HCT116 (cell line): ENCODE measurements around the gene SH2D7. TPM values are rescaled to one million over a fixed set of nuclear protein-coding genes. Genes with fewer than 3 reads are reported as not detected.

Experiments used
- ATAC-seq: fragments of 200-7000 bp; cut with Tn5 transposase; 2 replicates; pipeline ENCODE4 v1.9.1; 2020; ENCODE audit warnings: mild to moderate bottlenecking, moderate library complexity
- BruUV-seq: library from RNA; stranded (reverse); fragments of 400-500 nt; replicated peaks from 2 replicates; lab custom pipeline; 2021; lab: Mats Ljungman, UMichigan
- CTCF ChIA-PET: fragments of 300-600 bp; sonication (Branson Sonifier 250); formaldehyde crosslinking; loops from one replicate; lab custom pipeline; 2021; ENCODE audit warnings: antibody characterized with exemption; lab: Charles Lee
- POLR2A ChIA-PET: fragments of 300-600, 350-600 bp; sonication (Branson Sonifier 250); formaldehyde crosslinking; loops from one replicate; lab custom pipeline; 2021; ENCODE audit warnings: antibody characterized with exemption; lab: Charles Lee
- RAD21 ChIA-PET, 2 experiments: fragments of 300-600 bp; sonication (Branson Sonifier 250); formaldehyde crosslinking; loops; one replicate each; lab custom pipeline; 2023; ENCODE audit warnings: low total read pairs in 2 of 2; ENCODE audit not compliant: uncharacterized antibody in 2 of 2, unreplicated experiment in 2 of 2, low non-redundant PET in 1 of 2; lab: Charles Lee
- DNase-seq: peaks from one replicate; pipeline ENCODE4 v3.0.0-alpha.2; 2010; ENCODE audit warnings: low read depth, low spot score
- H2AFZ ChIP-seq: fragments of 200-600 bp; shearing (Covaris generic), sonication (generic); 2 replicates; pipeline ENCODE4 v1.6.1; 2017; ENCODE audit warnings: low read depth, mixed run types, mixed read lengths, antibody characterized with exemption, low read length; ENCODE audit not compliant: poor library complexity, severe bottlenecking
- H3K27ac ChIP-seq: 2 replicates; pipeline ENCODE4 v1.5.1; 2012; ENCODE audit warnings: low read depth, low read length
- H3K27me3 ChIP-seq: fragments of 200-600 bp; sonication (generic); 2 replicates; pipeline ENCODE4 v1.6.1; 2016; ENCODE audit warnings: mixed run types, low read length, mixed read lengths; ENCODE audit not compliant: insufficient read depth
- H3K36me3 ChIP-seq, 2 experiments: fragments of 200-500 bp in 1 of 2; fragments of 200-600 bp in 1 of 2; sonication (Bioruptor generic) in 1 of 2; sonication (generic) in 1 of 2; 2 replicates each; pipeline versions ENCODE4 v1.5.1 to v1.6.1; 2014 to 2016; ENCODE audit warnings: low read length in 2 of 2, inconsistent platforms in 1 of 2, mixed read lengths in 1 of 2, mixed run types in 1 of 2; ENCODE audit not compliant: insufficient read depth in 2 of 2, control insufficient read depth in 1 of 2
- H3K4me1 ChIP-seq, 2 experiments: fragments of 200-600 bp in 1 of 2; sonication (generic) in 1 of 2; 2 replicates each; pipeline versions ENCODE4 v1.5.1 to v1.6.1; 2012 to 2017; ENCODE audit warnings: low read length in 2 of 2, inconsistent platforms in 1 of 2, mild to moderate bottlenecking in 1 of 2, mixed read lengths in 1 of 2, mixed run types in 1 of 2, moderate library complexity in 1 of 2; ENCODE audit not compliant: insufficient read depth in 2 of 2, control insufficient read depth in 1 of 2
- H3K4me2 ChIP-seq: fragments of 200-600 bp; sonication (generic); 2 replicates; pipeline ENCODE4 v1.6.1; 2017; ENCODE audit warnings: mixed run types, low read length, mixed read lengths
- H3K4me3 ChIP-seq, 2 experiments: fragments of 200-600 bp in 1 of 2; sonication (generic) in 1 of 2; replicated peaks in 1 of 2; 2 replicates each; pipeline ENCODE4 v1.5.1; 2011 to 2016; ENCODE audit warnings: low read length in 2 of 2, control low read depth in 1 of 2, low read depth in 1 of 2, mild to moderate bottlenecking in 1 of 2, mixed read lengths in 1 of 2, mixed run types in 1 of 2
- H3K79me2 ChIP-seq: fragments of 200-600 bp; sonication (generic); 2 replicates; pipeline ENCODE4 v1.6.1; 2017; ENCODE audit warnings: mild to moderate bottlenecking, mixed run types, low read length, moderate library complexity, mixed read lengths; ENCODE audit not compliant: insufficient read depth
- H3K9ac ChIP-seq: fragments of 200-600 bp; sonication (generic); 2 replicates; pipeline ENCODE4 v1.6.1; 2016; ENCODE audit warnings: low read length, mixed read lengths
- H3K9me2 ChIP-seq: fragments of 200-600 bp; sonication (generic), shearing (Covaris generic); 2 replicates; pipeline ENCODE4 v1.6.1; 2017; ENCODE audit warnings: mixed run types, mild to moderate bottlenecking, moderate library complexity; ENCODE audit not compliant: insufficient read depth
- H3K9me3 ChIP-seq, 2 experiments: fragments of 200-500 bp in 1 of 2; fragments of 200-600 bp in 1 of 2; sonication (Bioruptor generic) in 1 of 2; sonication (generic) in 1 of 2; 2 replicates each; pipeline ENCODE4 v1.6.1; 2014 to 2017; ENCODE audit warnings: low read length in 2 of 2, mixed read lengths in 2 of 2, inconsistent platforms in 1 of 2, low read depth in 1 of 2, mild to moderate bottlenecking in 1 of 2, mixed run types in 1 of 2, moderate library complexity in 1 of 2; ENCODE audit not compliant: control insufficient read depth in 1 of 2, insufficient read depth in 1 of 2
- H4K20me1 ChIP-seq: fragments of 200-600 bp; sonication (generic), shearing (Covaris generic); 2 replicates; pipeline ENCODE4 v1.6.1; 2017; ENCODE audit warnings: mixed run types, mild to moderate bottlenecking, moderate library complexity; ENCODE audit not compliant: insufficient read depth
- ATF3 ChIP-seq: IDR thresholded peaks from 2 replicates; pipeline ENCODE4 v1.6.1; 2012
- CBX3 ChIP-seq: IDR thresholded peaks from 2 replicates; pipeline ENCODE4 v1.6.1; 2012; ENCODE audit warnings: low read depth
- CTCF ChIP-seq, 3 experiments: fragments of 200-600 bp in 1 of 3; sonication (generic) in 1 of 3; IDR thresholded peaks in 2 of 3; conservative IDR thresholded peaks in 1 of 3; 2 replicates each; pipeline ENCODE4 v1.5.1; 2012 to 2017; ENCODE audit warnings: low read depth in 2 of 3, low read length in 2 of 3, antibody characterized with exemption in 1 of 3, borderline replicate concordance in 1 of 3, control low read depth in 1 of 3, mild to moderate bottlenecking in 1 of 3, mixed read lengths in 1 of 3, mixed run types in 1 of 3, moderate library complexity in 1 of 3; ENCODE audit not compliant: insufficient read depth in 1 of 3
- EGR1 ChIP-seq: IDR thresholded peaks from 2 replicates; pipeline ENCODE4 v1.6.1; 2012; ENCODE audit warnings: low read depth
- ELF1 ChIP-seq: IDR thresholded peaks from 2 replicates; pipeline ENCODE4 v1.6.1; 2012; ENCODE audit warnings: low read depth, borderline replicate concordance
- EZH2 ChIP-seq: fragments of 200-600 bp; sonication (generic); IDR thresholded peaks from 2 replicates; pipeline ENCODE4 v1.6.1; 2017; ENCODE audit warnings: antibody characterized with exemption, mixed run types
- EZH2phosphoT487 ChIP-seq: fragments of 200-600 bp; IDR thresholded peaks from 2 replicates; pipeline ENCODE4 v1.6.1; 2018; ENCODE audit warnings: antibody characterized with exemption, borderline replicate concordance
- JUND ChIP-seq: IDR thresholded peaks from 2 replicates; pipeline ENCODE4 v1.6.1; 2012
- RAD21 ChIP-seq: IDR thresholded peaks from 2 replicates; pipeline ENCODE4 v1.6.1; 2012; ENCODE audit warnings: low read depth, mild to moderate bottlenecking
- REST ChIP-seq: IDR thresholded peaks from 2 replicates; pipeline ENCODE4 v1.6.1; 2012; ENCODE audit warnings: low read depth
- SIN3A ChIP-seq: IDR thresholded peaks from 2 replicates; pipeline ENCODE4 v1.6.1; 2012; ENCODE audit warnings: low read depth
- SP1 ChIP-seq: IDR thresholded peaks from 2 replicates; pipeline ENCODE4 v1.6.1; 2012; ENCODE audit warnings: low read depth
- SRF ChIP-seq: IDR thresholded peaks from 2 replicates; pipeline ENCODE4 v1.6.1; 2012; ENCODE audit warnings: low read depth
- YY1 ChIP-seq: IDR thresholded peaks from 2 replicates; pipeline ENCODE4 v1.6.1; 2011; ENCODE audit warnings: low read length, low read depth, moderate library complexity, mild to moderate bottlenecking; ENCODE audit not compliant: insufficient replicate concordance; ENCODE audit errors: extremely low read depth
- ZBTB33 ChIP-seq: IDR thresholded peaks from 2 replicates; pipeline ENCODE4 v1.6.1; 2011; ENCODE audit warnings: mild to moderate bottlenecking, low read length, moderate library complexity; ENCODE audit not compliant: insufficient replicate concordance; ENCODE audit errors: extremely low read depth
- ZNF274 ChIP-seq: fragments of 200-500 bp; sonication (Bioruptor generic); IDR thresholded peaks from 2 replicates; pipeline ENCODE4 v1.6.1; 2014; ENCODE audit warnings: mild to moderate bottlenecking, low read depth, low read length, inconsistent platforms
- intact Hi-C: fragments of 100-400 bp; cut with micrococcal nuclease; formaldehyde crosslinking; loops from 2 replicates; pipeline ENCODE4 v1.10.0; 2022
- total RNA-seq: library from RNA; stranded (reverse); gene quantifications from one replicate; pipeline ENCODE4 v1.2.1, GENCODE V29; 2021; ENCODE audit not compliant: unreplicated experiment

SH2D7 gene
- total RNA-seq, 1 experiment from 2014 or later = not detected

GRCh38 chr15:78139578-78139977 lies 47.2 kb downstream of the SH2D7 start:
- POLR2A ChIA-PET = interaction anchor here (0.9 to 1.0 kb wide), 2 partner anchors 10 to 16 kb away, joined by 3 read pairs; partner anchors contain the start of gene IDH3A
- no peaks in the 10 kb centered on the region for H3K27me3 ChIP-seq
- intact Hi-C loops = no loop called here
- no peaks in the 10 kb centered on the region for H3K79me2 ChIP-seq
- ATAC-seq (no peak), DNase-seq (no peak)
- no peak overlapping the region for H3K9ac ChIP-seq
- BruUV-seq = no TSS peak
- no peak overlapping the region for H3K4me2 ChIP-seq
- RAD21 ChIA-PET = no interaction called here
- H4K20me1 ChIP-seq = no peaks in the 10 kb centered on the region
- CTCF ChIA-PET = interaction anchor here (0.9 to 1.0 kb wide), 2 partner anchors 9 to 56 kb away, joined by 3 read pairs; partner anchors contain the start of gene IDH3A
- no peaks in the 10 kb centered on the region for H3K9me3 ChIP-seq
- H3K9me2 ChIP-seq = no peaks in the 10 kb centered on the region
- H3K36me3 ChIP-seq = no peaks in the 10 kb centered on the region
- no peak overlapping the region for H2AFZ ChIP-seq
- H3K4me3 ChIP-seq = no peak overlapping the region
- no peaks in the 10 kb centered on the region; a peak in 1 of 4 replicates for H3K4me1 ChIP-seq
- no peak overlapping the region for H3K27ac ChIP-seq
- no peak for TF ChIP-seq EZH2phosphoT487
- no peak for TF ChIP-seq ZNF274
- no peak for TF ChIP-seq ELF1
- TF ChIP-seq SIN3A = no peak
- no peak for TF ChIP-seq EZH2
- no peak for TF ChIP-seq SRF
- TF ChIP-seq JUND = no peak
- TF ChIP-seq CBX3 = no peak
- TF ChIP-seq RAD21 = no peak
- no peak for TF ChIP-seq CTCF (IDR thresholded peaks at IDR 0.05 in 2 of 3, conservative IDR thresholded peaks at IDR 0.05 in 1 of 3; ENCODE audit: borderline replicate concordance in 1 of 3, insufficient read depth in 1 of 3, low read depth in 2 of 3, low read length in 2 of 3)
- TF ChIP-seq ATF3 = no peak
- TF ChIP-seq REST = no peak
- no peak for TF ChIP-seq ZBTB33
- TF ChIP-seq SP1 = no peak
- TF ChIP-seq YY1 = no peak
- TF ChIP-seq EGR1 = no peak
